ENCODE data around the gene CIBAR2. TPM values are rescaled to one million over a fixed set of nuclear protein-coding genes. Genes with fewer than 3 reads are reported as not detected.

CIBAR2 gene
- total and polyA plus RNA-seq, 7 donors, result not detected

DNA sequence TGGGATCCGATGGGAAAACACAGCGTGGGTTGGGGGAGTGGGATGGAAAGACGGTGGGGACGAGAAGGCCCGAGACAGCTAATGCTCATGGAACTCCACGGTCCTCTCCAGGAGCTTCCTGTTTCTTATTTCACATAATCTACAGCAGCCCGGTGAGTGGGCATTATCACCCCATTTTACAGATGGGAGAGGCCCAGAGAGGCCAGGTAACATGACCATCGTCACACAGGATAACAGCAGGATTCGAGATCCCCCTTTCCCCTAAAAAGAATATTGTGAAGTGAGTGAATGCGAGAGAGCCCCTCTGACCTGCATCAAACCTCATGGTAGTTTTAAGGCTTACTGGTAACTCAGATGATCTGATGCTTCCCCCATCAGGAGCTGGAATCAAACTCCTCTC is 12.0 kb downstream of the CIBAR2 start:
- no peaks in the 10 kb centered on the region for H3K4me1 ChIP-seq
- H3K9me3 ChIP-seq, result no peaks in the 10 kb centered on the region
- H3K4me3 ChIP-seq, result no peak overlapping the region
- H3K27me3 ChIP-seq, result peaks cover 0 to 7% (median 0%) of the 10 kb centered on the region in 3 donors
- no peaks in the 10 kb centered on the region for H3K36me3 ChIP-seq
- intact Hi-C loops (cut with DNase I), result no loop called here
- WGBS, 2 donors, result 90 to 92% methylated on average over 10 of the region's 10 CpGs
- DNase-seq, result no peak
- no peak overlapping the region for H3K27ac ChIP-seq
- TF ChIP-seq CTCF (IDR thresholded peaks at IDR 0.05) (no peak), POLR2AphosphoS5 (IDR thresholded peaks at IDR 0.05) (no peak), EP300 (IDR thresholded peaks at IDR 0.05) (no peak), POLR2A (IDR thresholded peaks at IDR 0.05) (no peak)

DNA sequence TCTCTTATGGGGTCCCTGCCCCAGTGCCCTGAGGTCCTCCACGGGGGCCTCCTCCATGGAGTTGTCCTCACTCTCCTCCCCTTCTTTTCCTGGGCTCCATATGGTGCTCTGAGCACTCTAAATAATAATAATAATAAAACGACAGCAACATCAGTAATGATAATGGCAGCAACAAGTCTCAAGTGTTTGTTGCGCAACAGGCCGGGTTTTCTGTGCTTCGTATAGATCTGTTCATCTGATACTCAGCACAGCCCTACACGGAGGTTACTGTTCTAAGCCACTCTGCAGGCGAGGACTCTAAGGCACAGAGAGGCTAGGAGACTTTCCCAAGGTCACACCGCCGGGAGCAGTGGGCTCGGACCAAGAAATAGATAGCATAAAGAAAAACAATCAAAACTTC is 13.7 kb downstream of the CIBAR2 start:
- no peak overlapping the region for H3K27ac ChIP-seq
- H3K9me3 ChIP-seq, result no peaks in the 10 kb centered on the region
- H3K27me3 ChIP-seq, result peaks cover 0 to 7% (median 0%) of the 10 kb centered on the region in 3 donors
- intact Hi-C loops (cut with DNase I), result no loop called here
- WGBS, 2 donors, result 73 to 85% methylated on average over 10 of the region's 10 CpGs
- DNase-seq, result no peak
- H3K4me3 ChIP-seq, result no peak overlapping the region
- TF ChIP-seq POLR2AphosphoS5 (IDR thresholded peaks at IDR 0.05), result no peak
- TF ChIP-seq POLR2A (IDR thresholded peaks at IDR 0.05), result no peak
- TF ChIP-seq EP300 (IDR thresholded peaks at IDR 0.05), result no peak
- TF ChIP-seq CTCF (IDR thresholded peaks at IDR 0.05), result no peak
- no peaks in the 10 kb centered on the region for H3K4me1 ChIP-seq
- no peaks in the 10 kb centered on the region for H3K36me3 ChIP-seq

DNA sequence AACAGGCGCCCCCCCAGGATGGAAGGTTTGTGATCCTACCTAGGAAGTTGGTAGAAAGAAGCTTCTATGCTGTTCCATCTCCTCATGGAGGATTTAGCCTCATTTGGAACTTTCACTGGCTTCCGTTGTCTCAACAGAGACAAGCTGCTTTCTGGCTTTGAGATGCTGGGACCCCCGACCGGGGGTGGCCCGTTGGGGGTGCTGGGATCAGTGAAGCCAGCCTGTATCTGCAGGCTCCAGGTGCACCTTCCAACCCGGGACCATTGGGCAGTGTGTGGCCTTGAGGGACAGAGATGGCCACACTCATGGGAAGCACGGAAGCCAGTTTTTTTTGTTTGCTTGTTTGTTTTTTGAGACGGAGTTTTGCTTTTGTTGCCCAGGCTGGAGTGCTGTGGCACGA is 15.4 kb downstream of the CIBAR2 start:
- peaks cover 0 to 7% (median 0%) of the 10 kb centered on the region in 3 donors for H3K27me3 ChIP-seq
- intact Hi-C loops (cut with DNase I), result no loop called here
- no peaks in the 10 kb centered on the region for H3K4me1 ChIP-seq
- H3K9me3 ChIP-seq, result no peaks in the 10 kb centered on the region
- DNase-seq, result no peak
- H3K27ac ChIP-seq, result no peak overlapping the region
- no peak overlapping the region for H3K4me3 ChIP-seq
- WGBS, 2 donors, result 63 to 82% methylated on average over 9 of the region's 9 CpGs
- no peak for TF ChIP-seq POLR2AphosphoS5 (IDR thresholded peaks at IDR 0.05)
- TF ChIP-seq POLR2A (IDR thresholded peaks at IDR 0.05), result no peak
- no peak for TF ChIP-seq CTCF (IDR thresholded peaks at IDR 0.05)
- TF ChIP-seq EP300 (IDR thresholded peaks at IDR 0.05), result no peak
- H3K36me3 ChIP-seq, result no peaks in the 10 kb centered on the region

DNA sequence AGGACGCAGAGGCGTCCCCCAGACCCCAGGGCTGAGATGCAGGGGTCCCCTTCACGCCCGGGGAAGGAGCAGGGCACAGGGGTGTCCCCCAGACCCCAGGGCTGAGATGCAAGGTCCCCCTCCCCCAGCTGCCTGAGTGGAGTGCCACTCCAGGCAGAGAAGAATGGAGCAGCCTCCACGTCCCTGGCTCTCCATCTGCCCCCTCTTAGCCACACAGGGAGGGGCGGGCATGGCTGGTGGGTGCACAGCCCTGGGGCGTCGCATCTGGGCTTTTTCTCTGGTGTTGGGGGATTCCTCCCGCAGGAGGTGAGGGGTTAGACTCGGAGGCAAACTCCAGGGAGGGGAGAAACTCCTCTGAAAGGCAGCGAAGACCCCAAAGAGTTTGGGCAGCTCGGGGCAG is 17.5 kb downstream of the CIBAR2 start:
- H3K27ac ChIP-seq, result no peak overlapping the region
- no peak overlapping the region for H3K4me3 ChIP-seq
- DNase-seq, result no peak
- intact Hi-C loops (cut with DNase I), result no loop called here
- H3K9me3 ChIP-seq, result no peaks in the 10 kb centered on the region
- TF ChIP-seq POLR2AphosphoS5 (IDR thresholded peaks at IDR 0.05) (no peak), CTCF (IDR thresholded peaks at IDR 0.05) (no peak), EP300 (IDR thresholded peaks at IDR 0.05) (no peak), POLR2A (IDR thresholded peaks at IDR 0.05) (no peak)
- WGBS, 2 donors, result 85% methylated on average over 12 of the region's 12 CpGs
- H3K4me1 ChIP-seq, result peaks cover 0 to 13% (median 10%) of the 10 kb centered on the region in 4 donors
- H3K36me3 ChIP-seq, result no peaks in the 10 kb centered on the region
- peaks cover 0 to 7% (median 0%) of the 10 kb centered on the region in 3 donors for H3K27me3 ChIP-seq

GRCh38 chr16:85094176-85094805 is 18.0 kb downstream of the CIBAR2 start:
- TF ChIP-seq POLR2AphosphoS5 (IDR thresholded peaks at IDR 0.05), result no peak
- TF ChIP-seq CTCF (IDR thresholded peaks at IDR 0.05), result no peak
- TF ChIP-seq EP300 (IDR thresholded peaks at IDR 0.05), result no peak
- no peak for TF ChIP-seq POLR2A (IDR thresholded peaks at IDR 0.05)
- Histone ChIP-seq H3K9me3 (no peaks in the 10 kb centered on the region), H3K4me3 (no peak overlapping the region), H3K27ac (no peak overlapping the region), H3K27me3 (peaks cover 0 to 7% (median 0%) of the 10 kb centered on the region in 3 donors), H3K4me1 (peaks cover 0 to 18% (median 16%) of the 10 kb centered on the region in 4 donors), H3K36me3 (peaks cover 0 to under 1% (median 0%) of the 10 kb centered on the region in 4 donors)
- intact Hi-C loops (cut with DNase I), result no loop called here
- no peak for DNase-seq
- 85 to 87% methylated on average over 12 of the region's 12 CpGs for WGBS, 2 donors

Data from sigmoid colon (tissue), 7 donors.